ENCODE measurements around the gene NELFCD. TPM values are rescaled to one million over a fixed set of nuclear protein-coding genes. Genes with fewer than 3 reads are reported as not detected.

Gene NELFCD
- total and polyA plus RNA-seq, 9 of the 15 experiments (the other 6 are each of a cell fraction or from before 2014, with no cell fraction given), result 11.7 to 163 (median 96.5) TPM

- TF ChIP-seq KDM1A (IDR thresholded peaks at IDR 0.05) (no peak), PRDM10 (IDR thresholded peaks at IDR 0.05; ENCODE audit: partially characterized antibody) (no peak), STAT5A (IDR thresholded peaks at IDR 0.05; ENCODE audit: borderline replicate concordance, low read length) (no peak), ARID1B (IDR thresholded peaks at IDR 0.05) (no peak), ZKSCAN1 (IDR thresholded peaks at IDR 0.05; ENCODE audit: low read depth, low read length) (no peak), PTBP1 (IDR thresholded peaks at IDR 0.05; ENCODE audit: low read depth, low read length) (no peak), ZNF24 (IDR thresholded peaks at IDR 0.05) (no peak), ELK3 (CRISPR knock-in tag; IDR thresholded peaks at IDR 0.05) (no peak), KLF1 (tag; IDR thresholded peaks at IDR 0.05) (no peak)
These were observed 10.7 kb downstream of the NELFCD start (continued) for GRCh38 chr20:58991715-58992114.
